Measurements from ENCODE around the gene VWF.

DNA sequence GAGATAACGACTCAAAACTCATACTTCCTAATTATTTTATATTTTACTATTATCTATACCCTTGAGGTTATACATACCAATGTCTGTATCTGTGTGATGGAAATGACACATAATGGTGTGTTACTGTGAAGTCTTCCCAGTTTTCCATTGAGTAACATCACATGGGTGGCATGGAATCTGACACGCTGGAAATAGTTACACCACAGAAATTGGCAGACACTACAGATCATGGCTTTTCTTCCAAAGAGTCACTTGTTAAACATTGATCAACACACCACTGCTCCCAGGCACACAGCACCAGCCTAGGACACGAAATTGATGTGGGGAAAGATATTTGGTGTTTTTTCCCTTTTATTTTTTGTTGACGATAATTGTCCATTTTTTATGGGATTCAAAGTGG is 33.0 kb upstream of the VWF start:
- TF ChIP-seq, protein P1, sequence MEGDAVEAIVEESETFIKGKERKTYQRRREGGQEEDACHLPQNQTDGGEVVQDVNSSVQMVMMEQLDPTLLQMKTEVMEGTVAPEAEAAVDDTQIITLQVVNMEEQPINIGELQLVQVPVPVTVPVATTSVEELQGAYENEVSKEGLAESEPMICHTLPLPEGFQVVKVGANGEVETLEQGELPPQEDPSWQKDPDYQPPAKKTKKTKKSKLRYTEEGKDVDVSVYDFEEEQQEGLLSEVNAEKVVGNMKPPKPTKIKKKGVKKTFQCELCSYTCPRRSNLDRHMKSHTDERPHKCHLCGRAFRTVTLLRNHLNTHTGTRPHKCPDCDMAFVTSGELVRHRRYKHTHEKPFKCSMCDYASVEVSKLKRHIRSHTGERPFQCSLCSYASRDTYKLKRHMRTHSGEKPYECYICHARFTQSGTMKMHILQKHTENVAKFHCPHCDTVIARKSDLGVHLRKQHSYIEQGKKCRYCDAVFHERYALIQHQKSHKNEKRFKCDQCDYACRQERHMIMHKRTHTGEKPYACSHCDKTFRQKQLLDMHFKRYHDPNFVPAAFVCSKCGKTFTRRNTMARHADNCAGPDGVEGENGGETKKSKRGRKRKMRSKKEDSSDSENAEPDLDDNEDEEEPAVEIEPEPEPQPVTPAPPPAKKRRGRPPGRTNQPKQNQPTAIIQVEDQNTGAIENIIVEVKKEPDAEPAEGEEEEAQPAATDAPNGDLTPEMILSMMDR (optimal IDR thresholded peaks at IDR 0.05 in 1 of 3, IDR thresholded peaks at IDR 0.05 in 1 of 3, conservative IDR thresholded peaks at IDR 0.05 in 1 of 3; ENCODE audit: extremely low read depth in 1 of 3, insufficient read depth in 2 of 3, low read length in 3 of 3) = no peak
- TF ChIP-seq EZH2 (IDR thresholded peaks at IDR 0.05; ENCODE audit: low read length) = no peak
